H1 (cell line): Measurements from ENCODE around the gene VASN. TPM values are rescaled to one million over a fixed set of nuclear protein-coding genes. Genes with fewer than 3 reads are reported as not detected.

Source experiments
- CTCF ChIA-PET: fragments of 300-600 bp; sonication (Branson Sonifier 250); formaldehyde crosslinking; loops from one replicate; lab custom pipeline; 2021; ENCODE audit not compliant: partially characterized antibody; lab: Charles Lee
- POLR2A ChIA-PET: fragments of 300-600 bp; sonication (Branson Sonifier 250); formaldehyde crosslinking; loops from one replicate; lab custom pipeline; 2021; ENCODE audit warnings: inconsistent platforms; ENCODE audit not compliant: partially characterized antibody; lab: Charles Lee
- DNase-seq, 2 experiments: peaks; one replicate each; pipeline versions ENCODE4 v3.0.0 to v3.0.0-alpha.2; 2010 to 2022; ENCODE audit warnings: low spot score in 2 of 2, low read depth in 1 of 2, mixed read lengths in 1 of 2
- FAIRE-seq: peaks from 2 replicates; lab custom pipeline; 2011; peaks lifted over from hg19 to GRCh38; lab: Jason Lieb, UNC
- H2AFZ ChIP-seq: 2 replicates; pipeline ENCODE4 v1.8.1; 2012; ENCODE audit warnings: low read length, inconsistent platforms
- H2AK5ac ChIP-seq: 2 replicates; pipeline ENCODE4 v1.6.1; 2013; ENCODE audit warnings: low read depth, low read length
- H2BK120ac ChIP-seq: replicated peaks from 2 replicates; pipeline ENCODE3; 2013; ENCODE audit warnings: low read depth, low read length, inconsistent platforms
- H2BK12ac ChIP-seq: 2 replicates; pipeline ENCODE4 v1.6.1; 2013; ENCODE audit warnings: low read depth, low read length
- H2BK15ac ChIP-seq: 2 replicates; pipeline ENCODE4 v1.6.1; 2013; ENCODE audit warnings: low read length
- H2BK20ac ChIP-seq: 2 replicates; pipeline ENCODE4 v1.6.1; 2013; ENCODE audit warnings: low read length
- H2BK5ac ChIP-seq: 2 replicates; pipeline ENCODE4 v1.6.1; 2013; ENCODE audit warnings: low read depth, low read length
- H3K14ac ChIP-seq: 2 replicates; pipeline ENCODE4 v1.6.1; 2013; ENCODE audit warnings: inconsistent platforms; ENCODE audit not compliant: insufficient read length
- H3K18ac ChIP-seq: 2 replicates; pipeline ENCODE4 v1.6.1; 2013; ENCODE audit warnings: low read length; ENCODE audit errors: extremely low read depth
- H3K23ac ChIP-seq: 2 replicates; pipeline ENCODE4 v1.6.1; 2013; ENCODE audit warnings: inconsistent platforms; ENCODE audit not compliant: insufficient read length
- H3K23me2 ChIP-seq: 2 replicates; pipeline ENCODE4 v1.6.1; 2013; ENCODE audit warnings: low read depth, low read length
- H3K27ac ChIP-seq: 2 replicates; pipeline ENCODE4 v1.6.1; 2011; ENCODE audit warnings: low read depth, low read length, inconsistent platforms
- H3K27me3 ChIP-seq, 4 experiments: replicated peaks in 1 of 4; 1 replicate in 1 of 4; 2 replicates in 3 of 4; pipeline versions ENCODE4 v1.6.1 to v1.8.1; 2011 to 2013; ENCODE audit warnings: low read length in 3 of 4, mild to moderate bottlenecking in 3 of 4, inconsistent platforms in 2 of 4, mixed read lengths in 2 of 4, moderate library complexity in 1 of 4; ENCODE audit not compliant: control insufficient read depth in 3 of 4, insufficient read depth in 3 of 4; ENCODE audit errors: extremely low read depth in 1 of 4
- H3K36me3 ChIP-seq, 4 experiments: 2 replicates each; pipeline versions ENCODE4 v1.6.1 to v1.8.1; 2011 to 2013; ENCODE audit warnings: mild to moderate bottlenecking in 4 of 4, low read length in 3 of 4, moderate library complexity in 2 of 4, control low read depth in 1 of 4, inconsistent platforms in 1 of 4; ENCODE audit not compliant: insufficient read depth in 4 of 4, control insufficient read depth in 2 of 4
- H3K4ac ChIP-seq: replicated peaks from 2 replicates; pipeline ENCODE3; 2013; ENCODE audit warnings: low read length, low read depth, mixed read lengths, inconsistent platforms; ENCODE audit not compliant: insufficient read length
- H3K4me1 ChIP-seq, 4 experiments: replicated peaks in 1 of 4; 1 replicate in 1 of 4; 2 replicates in 3 of 4; pipeline versions ENCODE4 v1.6.1 to v1.8.1; 2011 to 2013; ENCODE audit warnings: low read length in 3 of 4, inconsistent platforms in 2 of 4, mixed read lengths in 1 of 4; ENCODE audit not compliant: insufficient read depth in 4 of 4, control insufficient read depth in 3 of 4
- H3K4me2 ChIP-seq, 2 experiments: 2 replicates each; pipeline versions ENCODE4 v1.6.1 to v1.8.1; 2011 to 2013; ENCODE audit warnings: low read depth in 2 of 2, low read length in 2 of 2, control low read depth in 1 of 2, inconsistent platforms in 1 of 2, mild to moderate bottlenecking in 1 of 2; ENCODE audit not compliant: insufficient read depth in 1 of 2
- H3K4me3 ChIP-seq, 4 experiments: fragments of 200-600, 300-600 bp in 1 of 4; sonication (generic), shearing (Covaris generic), sonication (Bioruptor Twin) in 1 of 4; 2 replicates each; pipeline versions ENCODE4 v1.5.1 to v1.8.1; 2011 to 2016; ENCODE audit warnings: low read length in 4 of 4, low read depth in 3 of 4, control low read depth in 2 of 4, inconsistent platforms in 2 of 4, mild to moderate bottlenecking in 2 of 4, mixed read lengths in 1 of 4, moderate library complexity in 1 of 4; ENCODE audit not compliant: insufficient read depth in 2 of 4; ENCODE audit errors: extremely low read depth in 1 of 4
- H3K56ac ChIP-seq: replicated peaks from 2 replicates; pipeline ENCODE3; 2013; ENCODE audit warnings: low read depth, mild to moderate bottlenecking, mixed read lengths, low read length, inconsistent platforms; ENCODE audit not compliant: insufficient read length
- H3K79me1 ChIP-seq: 2 replicates; pipeline ENCODE4 v1.6.1; 2013; ENCODE audit warnings: low read depth, low read length, control low read depth
- H3K79me2 ChIP-seq, 2 experiments: 2 replicates each; pipeline versions ENCODE4 v1.6.1 to v1.8.1; 2012 to 2013; ENCODE audit warnings: low read length in 2 of 2, mild to moderate bottlenecking in 2 of 2, inconsistent platforms in 1 of 2; ENCODE audit not compliant: insufficient read depth in 2 of 2, control insufficient read depth in 1 of 2
- H3K9ac ChIP-seq, 4 experiments: replicated peaks in 1 of 4; 1 replicate in 1 of 4; 2 replicates in 3 of 4; pipeline versions ENCODE4 v1.6.1 to v1.8.1; 2011 to 2013; ENCODE audit warnings: low read depth in 3 of 4, low read length in 3 of 4, control low read depth in 2 of 4, mild to moderate bottlenecking in 2 of 4, moderate library complexity in 2 of 4, inconsistent platforms in 1 of 4; ENCODE audit errors: extremely low read depth in 1 of 4
- H3K9me3 ChIP-seq, 2 experiments: 2 replicates each; pipeline versions ENCODE4 v1.6.1 to v1.8.1; 2012 to 2013; ENCODE audit warnings: mild to moderate bottlenecking in 2 of 2, moderate library complexity in 2 of 2, control low read depth in 1 of 2, inconsistent platforms in 1 of 2, low read depth in 1 of 2, low read length in 1 of 2, mixed read lengths in 1 of 2; ENCODE audit not compliant: insufficient read depth in 2 of 2
- H4K20me1 ChIP-seq, 2 experiments: replicated peaks in 1 of 2; 2 replicates each; pipeline versions ENCODE3 to v1.8.1; 2011 to 2013; ENCODE audit warnings: inconsistent platforms in 2 of 2, low read length in 2 of 2, mild to moderate bottlenecking in 1 of 2; ENCODE audit not compliant: insufficient read depth in 2 of 2, control insufficient read depth in 1 of 2
- H4K5ac ChIP-seq: 2 replicates; pipeline ENCODE4 v1.6.1; 2013; ENCODE audit warnings: low read length, low read depth, mixed read lengths, inconsistent platforms; ENCODE audit not compliant: insufficient read length
- H4K8ac ChIP-seq: 2 replicates; pipeline ENCODE4 v1.8.0; 2013; ENCODE audit warnings: mild to moderate bottlenecking, moderate library complexity, low read length, inconsistent platforms; ENCODE audit not compliant: insufficient read depth; ENCODE audit errors: extremely low read depth
- H4K91ac ChIP-seq: replicated peaks from 2 replicates; pipeline ENCODE3; 2013; ENCODE audit warnings: low read length, mixed read lengths, inconsistent platforms; ENCODE audit not compliant: insufficient read length
- FOSL1 ChIP-seq: IDR thresholded peaks from 2 replicates; pipeline ENCODE4 v1.6.1; 2011; ENCODE audit warnings: mild to moderate bottlenecking, low read depth, low read length, moderate library complexity; ENCODE audit not compliant: insufficient read depth
- SIN3A ChIP-seq, 2 experiments: IDR thresholded peaks in 1 of 2; conservative IDR thresholded peaks in 1 of 2; 2 replicates each; pipeline ENCODE4 v1.6.1; 2011 to 2012; ENCODE audit warnings: low read length in 2 of 2, improper control_type of control experiment in 1 of 2, low read depth in 1 of 2, mild to moderate bottlenecking in 1 of 2
- TEAD4 ChIP-seq: IDR thresholded peaks from 2 replicates; pipeline ENCODE4 v1.6.1; 2012; ENCODE audit warnings: low read depth, low read length, inconsistent platforms, mixed read lengths
- WGBS, 2 experiments: shearing (Covaris generic) in 1 of 2; methylation state at CpG; one replicate each; pipeline versions ENCODE4 v1.1.6 to v1.1.7; 2013 to 2015; ENCODE audit warnings: low lambda C conversion rate in 2 of 2, mixed read lengths in 2 of 2, inconsistent platforms in 1 of 2, low coverage in 1 of 2, missing lambda C conversion rate in 1 of 2; ENCODE audit not compliant: insufficient replicate concordance in 2 of 2, insufficient coverage in 1 of 2, insufficient read length in 1 of 2; ENCODE audit errors: extremely low coverage in 1 of 2, missing lambda C conversion rate in 1 of 2; 5-methylcytosine and 5-hydroxymethylcytosine counted together
- polyA plus RNA-seq, 7 experiments: library from polyadenylated mRNA; depleted of rRNA in 3 of 7; stranded (reverse) in 5 of 7; unstranded in 2 of 7; fragments of >200 nt in 5 of 7; fragments of 200-250 nt in 2 of 7; gene quantifications; 1 replicate in 5 of 7; 2 replicates in 1 of 7; 4 replicates in 1 of 7; pipeline versions ENCODE4 v1.2.1 to v1.2.3, GENCODE V29; 2011 to 2013; ENCODE audit warnings: missing spikeins in 2 of 7, mixed read lengths in 2 of 7
- total RNA-seq: library from RNA; stranded (reverse); fragmentation: NEBNext Ultra II Directional; extraction: Animal tissue kit (Norgen Biotek cat#: 25700); gene quantifications from 2 replicates; pipeline ENCODE4 v1.2.1, GENCODE V29; 2021
- TF ChIP-seq, protein P1 (sequence below), 3 experiments: IDR thresholded peaks; 1 replicate in 2 of 3; 2 replicates in 1 of 3; pipeline versions ENCODE4 v1.5.1 to v1.6.1; 2011; ENCODE audit warnings: low read length in 3 of 3, mild to moderate bottlenecking in 3 of 3, inconsistent platforms in 2 of 3, low read depth in 1 of 3, moderate library complexity in 1 of 3; ENCODE audit not compliant: insufficient read depth in 1 of 3; ENCODE audit errors: control extremely low read depth in 1 of 3

Gene VASN
- total and polyA plus RNA-seq, 2 of the 8 experiments (the other 6 are each of a cell fraction or from before 2014, with no cell fraction given): 9.6 to 11.3 TPM

DNA sequence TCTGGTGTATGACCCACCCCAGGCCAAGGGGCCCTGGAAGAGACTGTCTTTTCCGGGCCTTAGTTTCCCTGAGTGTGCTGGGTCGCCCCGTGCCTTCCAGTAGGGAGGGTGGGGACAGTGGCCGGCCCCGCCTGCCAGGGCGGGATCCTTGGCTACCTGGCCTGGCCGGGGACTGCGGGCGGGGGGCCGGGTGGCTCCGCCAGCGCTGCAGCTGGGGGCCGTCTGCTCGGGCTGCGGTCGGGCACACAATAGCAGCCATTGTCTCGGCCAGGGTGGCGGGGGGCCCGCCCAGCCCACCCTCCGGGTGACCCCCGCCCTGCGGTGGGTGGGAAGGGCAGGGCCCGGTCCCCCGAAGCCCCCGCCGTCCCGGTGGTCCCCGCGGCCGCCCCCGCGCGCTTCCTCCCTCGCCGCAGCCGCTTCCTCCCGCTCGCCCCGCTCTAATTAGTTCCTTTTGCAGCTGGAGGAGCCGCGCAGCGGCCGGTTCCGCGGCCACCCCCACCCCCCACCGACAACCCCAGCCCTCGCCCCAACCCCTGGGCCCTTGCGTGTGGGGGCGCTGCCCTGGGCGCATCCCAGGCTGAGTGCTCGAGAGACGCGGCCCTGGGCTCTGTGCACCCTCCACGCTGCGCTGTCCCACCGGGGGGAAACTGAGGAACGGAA, 44.1 kb upstream of the VASN start:
- no peaks in the 10 kb centered on the region for H3K36me3 ChIP-seq
- peak overlapping the region; percentile 18; the same call in 1 of the 2 replicates for H2BK20ac ChIP-seq
- POLR2A ChIA-PET: interaction anchor here (0.8 to 16.2 kb wide), 20 partner anchors 10 to 106 kb away, joined by 3 to 154 read pairs (median 5); partner anchors contain the start of genes GLIS2, PAM16 and TFAP4
- 7% methylated on average over 13 of the region's 57 CpGs; no CpG with 5 or more reads in 1 of the 2 experiments for WGBS, 2 experiments
- peaks cover 0 to 32% of the 10 kb centered on the region in 2 experiments; a peak in 2 of 4 replicates for H3K79me2 ChIP-seq
- no peak overlapping the region for H3K56ac ChIP-seq
- CTCF ChIA-PET: interaction anchor here (0.7 to 17.1 kb wide), 22 partner anchors 8 to 345 kb away, joined by 3 to 211 read pairs (median 6); partner anchors contain the start of genes GLIS2 and TFAP4
- H3K23ac ChIP-seq: no peak overlapping the region
- no peak overlapping the region for H2BK120ac ChIP-seq
- peak overlapping the region in 3 of 4 experiments; percentile 54 to 71 (median 62); a peak in 5 of 7 replicates for H3K9ac ChIP-seq
- H3K27ac ChIP-seq: no peak overlapping the region
- peaks cover 3% of the 10 kb centered on the region; the same call in 1 of the 2 replicates for H3K23me2 ChIP-seq
- H2AK5ac ChIP-seq: 0 out of 2 replicates have a peak overlapping the region, but pooled peaks have one; percentile 84
- peak overlapping the region; percentile 97 for H3K18ac ChIP-seq
- H3K4me3 ChIP-seq: peak overlapping the region; percentile 32 to 71 (median 42)
- peak overlapping the region; percentile 59 for H4K5ac ChIP-seq
- H4K91ac ChIP-seq: peak overlapping the region; percentile 95
- peak overlapping the region; percentile 51 to 94 for H3K4me2 ChIP-seq
- H2BK12ac ChIP-seq: no peak overlapping the region
- 0 out of 2 replicates have a peak overlapping the region, but pooled peaks have one; percentile 28 for H4K8ac ChIP-seq
- H3K14ac ChIP-seq: no peak overlapping the region
- peak overlapping the region; percentile 71; the same call in 1 of the 2 replicates for H2BK5ac ChIP-seq
- FAIRE-seq (no peak), DNase-seq (peak in 1 of 2 experiments; percentile 62)
- TF ChIP-seq TEAD4: no peak
- TF ChIP-seq, protein P1, sequence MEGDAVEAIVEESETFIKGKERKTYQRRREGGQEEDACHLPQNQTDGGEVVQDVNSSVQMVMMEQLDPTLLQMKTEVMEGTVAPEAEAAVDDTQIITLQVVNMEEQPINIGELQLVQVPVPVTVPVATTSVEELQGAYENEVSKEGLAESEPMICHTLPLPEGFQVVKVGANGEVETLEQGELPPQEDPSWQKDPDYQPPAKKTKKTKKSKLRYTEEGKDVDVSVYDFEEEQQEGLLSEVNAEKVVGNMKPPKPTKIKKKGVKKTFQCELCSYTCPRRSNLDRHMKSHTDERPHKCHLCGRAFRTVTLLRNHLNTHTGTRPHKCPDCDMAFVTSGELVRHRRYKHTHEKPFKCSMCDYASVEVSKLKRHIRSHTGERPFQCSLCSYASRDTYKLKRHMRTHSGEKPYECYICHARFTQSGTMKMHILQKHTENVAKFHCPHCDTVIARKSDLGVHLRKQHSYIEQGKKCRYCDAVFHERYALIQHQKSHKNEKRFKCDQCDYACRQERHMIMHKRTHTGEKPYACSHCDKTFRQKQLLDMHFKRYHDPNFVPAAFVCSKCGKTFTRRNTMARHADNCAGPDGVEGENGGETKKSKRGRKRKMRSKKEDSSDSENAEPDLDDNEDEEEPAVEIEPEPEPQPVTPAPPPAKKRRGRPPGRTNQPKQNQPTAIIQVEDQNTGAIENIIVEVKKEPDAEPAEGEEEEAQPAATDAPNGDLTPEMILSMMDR (IDR thresholded peaks at IDR 0.05; ENCODE audit: control extremely low read depth in 1 of 3, insufficient read depth in 1 of 3, low read depth in 1 of 3, low read length in 3 of 3): peak in 1 of 3 experiments; percentile 4; a peak in 1 of 4 replicates
- TF ChIP-seq SIN3A (conservative IDR thresholded peaks at IDR 0.05 in 1 of 2, IDR thresholded peaks at IDR 0.05 in 1 of 2; ENCODE audit: low read depth in 1 of 2, low read length in 2 of 2): no peak
- no peak for TF ChIP-seq FOSL1
- H3K9me3 ChIP-seq: no peaks in the 10 kb centered on the region
- 0 out of 2 replicates have a peak overlapping the region, but pooled peaks have one; percentile 8 for H2BK15ac ChIP-seq
- H3K4ac ChIP-seq: peak overlapping the region; percentile 89
- H4K20me1 ChIP-seq: peaks cover 6 to 20% of the 10 kb centered on the region in 2 experiments
- no peak overlapping the region for H2AFZ ChIP-seq
- H3K27me3 ChIP-seq: no peaks in the 10 kb centered on the region
- H3K79me1 ChIP-seq: peaks cover 7% of the 10 kb centered on the region; the same call in 1 of the 2 replicates
- peaks cover 5 to 31% (median 24%) of the 10 kb centered on the region in 4 experiments for H3K4me1 ChIP-seq
